DMS114 treated with DMSO at 0.1 percent for 48 hours (cell line): ENCODE data around the gene FUT9.
A peak's percentile ranks its signal among the peaks of the same experiment; 100 is the strongest.

Experiments
- DNase-seq: peaks from one replicate; lab custom pipeline; 2025; ENCODE audit not compliant: unreplicated experiment; lab: John Stamatoyannopoulos, UW

Gene FUT9

GRCh38 chr6:96066376-96066775 is 50.6 kb downstream of the FUT9 start:
- DNase-seq: no peak

- no peak for DNase-seq
Measured at GRCh38 chr6:96073555-96073954, 57.8 kb downstream of the FUT9 start.

DNA sequence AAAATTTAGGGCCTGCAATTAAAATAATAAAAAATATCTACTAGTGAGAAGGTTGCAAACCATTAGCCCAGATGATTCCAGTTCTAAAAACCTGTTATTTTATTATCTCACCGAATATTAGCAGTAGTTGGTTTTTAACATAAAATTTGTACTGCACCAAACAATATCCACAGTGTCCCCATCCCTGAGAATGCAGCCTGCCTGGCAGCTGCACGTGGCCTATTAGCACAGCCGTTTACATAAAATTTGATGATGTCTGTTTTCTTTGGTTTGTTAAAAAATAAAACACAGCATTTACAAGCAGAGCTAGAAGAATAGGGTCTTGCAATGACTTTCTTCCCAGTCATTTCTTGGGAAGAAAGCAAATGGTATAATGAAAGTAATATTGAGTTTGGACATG is 58.2 kb downstream of the FUT9 start:
- no peak for DNase-seq

- no peak for DNase-seq
Measured at GRCh38 chr6:96075826-96076225, 60.1 kb downstream of the FUT9 start.

- DNase-seq: no peak
Measured at GRCh38 chr6:96086745-96087144, 71.0 kb downstream of the FUT9 start.

DNA sequence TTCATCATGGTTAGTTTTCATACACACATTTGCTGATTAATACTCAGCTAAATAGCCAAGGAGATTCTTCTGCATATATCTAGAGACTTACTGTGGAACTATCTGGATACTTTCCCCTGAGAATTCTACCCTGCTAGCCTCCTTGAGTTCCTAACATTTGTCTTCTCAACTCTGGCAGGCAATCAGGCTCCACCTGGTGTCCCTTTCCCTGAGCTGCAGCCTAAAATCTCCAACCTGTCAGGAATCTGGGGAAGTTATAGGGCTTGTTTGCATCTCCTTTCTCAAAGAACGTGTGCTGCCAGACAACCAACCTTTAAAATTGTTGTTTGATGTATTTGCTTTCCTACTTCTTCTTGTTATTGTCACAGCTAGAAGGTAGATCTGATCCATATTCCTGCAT is 73.4 kb downstream of the FUT9 start:
- peak; percentile 4 for DNase-seq

DNA sequence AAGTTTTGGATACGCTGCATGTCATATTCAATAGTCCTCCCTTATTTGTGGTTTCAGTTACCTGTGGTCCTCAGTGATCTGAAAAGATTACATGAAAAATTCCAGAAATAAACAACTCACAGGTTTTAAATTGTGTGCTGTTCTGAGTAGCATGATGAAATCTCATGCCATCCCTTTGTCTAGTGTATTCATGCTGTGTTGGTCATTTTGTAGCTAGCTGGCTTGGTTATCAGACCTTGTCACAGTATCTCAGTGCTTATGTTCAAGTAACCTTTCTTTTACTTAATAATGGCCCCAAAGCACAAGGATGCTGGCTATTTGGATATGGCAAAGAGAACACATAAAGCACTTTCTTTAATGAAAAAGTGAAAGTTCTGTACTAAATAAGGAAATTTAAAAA is 78.3 kb downstream of the FUT9 start:
- no peak for DNase-seq

GRCh38 chr6:96099069-96099468 is 83.3 kb downstream of the FUT9 start:
- no peak for DNase-seq

DNA sequence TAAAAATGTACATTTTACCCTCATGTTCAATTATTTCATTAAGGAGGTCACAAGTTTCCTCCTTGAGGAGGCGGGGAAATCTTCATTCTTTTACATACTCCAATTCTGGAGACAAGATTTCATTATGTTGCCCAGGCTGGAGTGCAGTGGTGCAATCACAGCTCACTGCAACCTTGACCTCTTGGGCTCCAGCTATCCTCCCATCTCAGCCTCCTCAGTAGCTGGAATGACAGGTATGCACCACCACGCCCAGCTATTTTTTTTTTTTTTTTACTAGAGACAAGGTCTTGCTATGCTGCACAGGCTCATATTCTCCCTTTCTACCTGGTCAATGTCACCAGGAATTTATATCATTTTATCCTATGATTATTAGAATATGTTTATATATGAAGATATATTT is 85.8 kb downstream of the FUT9 start:
- DNase-seq: no peak

DNA sequence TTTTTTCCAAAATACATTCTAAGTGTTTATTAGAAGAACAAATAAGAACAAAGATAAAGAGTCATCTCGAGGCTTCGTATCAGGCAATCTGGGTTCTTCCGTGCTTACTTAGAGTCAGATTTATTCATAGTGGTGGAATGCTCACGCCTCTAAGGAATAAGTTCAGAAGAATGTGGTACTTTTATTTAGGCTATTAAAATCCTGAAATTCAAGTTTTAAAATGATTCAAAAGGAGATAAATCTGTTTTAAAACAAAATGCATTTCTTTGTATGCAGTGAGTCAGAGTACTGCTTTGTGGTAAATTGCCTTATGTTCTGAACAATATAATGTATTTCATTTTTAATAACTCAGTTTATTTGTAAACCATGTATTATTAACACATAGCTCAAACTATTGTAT is 89.1 kb downstream of the FUT9 start:
- DNase-seq: no peak

- DNase-seq: no peak
Measured at GRCh38 chr6:96110878-96111277, 95.1 kb downstream of the FUT9 start.

DNA sequence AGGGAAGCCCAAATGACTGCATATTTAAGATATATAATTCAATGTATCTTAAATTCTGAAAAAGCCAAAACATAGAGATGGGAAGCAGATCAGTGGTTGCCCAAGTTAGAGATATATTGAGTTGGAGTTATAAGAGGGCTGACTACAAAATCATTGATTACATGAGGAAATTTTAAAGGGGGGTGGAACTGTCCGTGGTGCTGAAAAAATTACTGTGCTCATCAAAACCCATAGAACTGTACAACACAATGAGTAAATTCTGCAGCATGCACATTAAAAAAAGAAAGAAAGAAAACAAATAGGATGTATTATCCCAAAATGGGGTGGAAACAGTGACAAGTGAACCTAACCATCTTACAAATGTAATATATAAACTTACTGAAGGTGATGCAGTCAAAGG is 100.9 kb downstream of the FUT9 start:
- no peak for DNase-seq

DNA sequence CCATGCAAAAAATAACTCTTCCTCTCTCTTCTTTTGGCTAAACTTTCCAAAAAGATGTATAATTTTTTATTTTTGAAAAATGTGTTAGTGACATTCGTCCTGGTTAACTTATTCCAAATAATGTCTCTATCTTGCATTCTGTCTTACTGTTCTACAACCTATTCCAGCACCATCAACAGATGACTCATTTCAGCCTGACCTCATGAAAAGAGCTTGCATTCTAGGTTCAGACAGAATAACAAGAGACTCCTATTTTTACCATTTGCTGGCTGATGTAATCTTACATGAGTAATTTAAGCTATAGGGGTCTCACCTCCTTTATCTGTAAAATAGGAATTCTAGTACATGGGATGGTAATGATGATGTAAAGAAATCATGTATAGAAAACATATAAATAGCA is 109.0 kb downstream of the FUT9 start:
- DNase-seq: no peak

DNA sequence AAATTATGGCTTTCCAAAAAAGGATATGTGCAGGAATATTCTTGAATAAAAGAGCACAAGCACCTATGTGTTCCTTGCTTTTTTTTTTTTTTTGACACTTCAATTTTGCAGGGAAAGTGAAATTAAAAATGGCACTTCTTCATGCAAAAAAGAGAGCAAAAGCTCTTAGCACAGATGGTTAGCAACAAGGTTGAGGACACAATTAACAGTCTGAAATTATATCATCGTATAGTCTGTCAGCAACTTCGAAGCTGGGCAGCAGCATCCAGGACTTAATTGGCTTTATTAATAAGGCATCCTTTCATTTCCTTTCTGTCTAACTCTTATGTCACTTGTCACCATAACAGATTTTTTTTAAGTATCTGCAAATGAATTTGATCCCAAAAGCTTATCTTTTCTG is 122.6 kb downstream of the FUT9 start:
- no peak for DNase-seq

DNA sequence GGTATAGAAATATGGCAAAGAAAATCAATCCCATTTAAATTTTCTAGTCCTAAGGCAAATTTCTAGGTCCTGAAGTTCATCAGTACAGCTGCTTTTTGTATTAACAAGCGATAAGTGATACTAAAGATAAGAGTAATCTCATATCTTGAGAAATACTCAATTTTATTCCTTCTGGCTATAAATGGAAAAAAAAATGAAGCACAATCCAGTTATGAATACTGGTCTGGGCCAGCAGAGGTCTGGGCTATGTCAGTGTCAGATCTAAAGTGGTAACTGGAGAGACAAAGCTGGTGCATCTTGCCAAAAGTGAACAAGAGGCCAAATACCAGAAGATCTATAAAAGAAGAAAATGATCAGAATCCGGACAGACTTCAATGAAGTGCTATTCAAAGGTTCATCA is 126.4 kb downstream of the FUT9 start:
- DNase-seq: no peak

GRCh38 chr6:96150431-96150830 is 134.7 kb downstream of the FUT9 start:
- DNase-seq: no peak

DNA sequence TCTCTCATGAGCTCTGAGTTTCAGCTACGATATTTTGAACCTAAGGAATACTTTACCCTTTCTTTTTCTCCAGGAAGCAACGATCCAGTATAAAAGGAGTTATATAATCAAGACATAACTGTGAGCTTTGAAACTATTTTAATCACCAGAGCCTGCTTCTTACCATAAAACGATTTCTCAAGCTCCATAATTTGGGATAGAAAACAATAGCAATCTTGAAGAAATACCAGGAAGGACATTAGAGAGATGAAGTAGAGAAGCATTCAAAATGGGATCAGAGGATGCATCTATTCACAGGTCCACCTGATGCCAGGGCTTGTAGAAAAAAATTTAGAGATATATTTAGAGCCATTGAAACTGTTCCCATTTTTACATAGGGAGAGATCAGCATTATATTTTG is 135.9 kb downstream of the FUT9 start:
- DNase-seq: no peak

GRCh38 chr6:96152114-96152708 is 136.4 kb downstream of the FUT9 start:
- DNase-seq: no peak

- DNase-seq: no peak
Measured at GRCh38 chr6:96153775-96154174, 138.0 kb downstream of the FUT9 start.

- DNase-seq: no peak
Measured at GRCh38 chr6:96156425-96156824, 140.7 kb downstream of the FUT9 start.

DNA sequence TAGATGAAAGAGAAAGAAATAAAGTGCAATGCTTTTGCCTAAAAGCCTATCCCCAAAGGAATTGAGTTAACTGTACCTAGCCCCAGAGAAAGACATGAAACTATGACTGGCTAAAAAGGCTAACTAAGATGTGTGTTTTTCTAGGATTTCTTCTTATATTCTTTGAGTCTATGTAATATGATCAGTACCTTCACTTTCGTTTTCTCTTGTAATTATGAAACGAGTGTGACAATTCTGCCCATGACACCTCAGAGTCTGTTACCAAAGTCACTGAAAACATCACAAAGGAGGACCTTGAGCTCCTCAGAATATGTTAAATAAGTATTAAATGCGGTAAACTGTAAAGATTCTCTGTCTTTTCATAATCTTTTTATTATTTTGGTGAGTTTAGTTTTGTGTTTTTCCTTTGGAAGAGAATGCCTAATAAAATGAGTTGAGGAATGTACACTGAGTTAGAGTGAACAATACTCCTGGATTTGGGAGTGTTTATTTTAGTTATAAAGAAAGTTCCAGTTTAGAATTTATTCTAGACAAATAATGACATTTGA is 141.3 kb downstream of the FUT9 start:
- DNase-seq: no peak

DNA sequence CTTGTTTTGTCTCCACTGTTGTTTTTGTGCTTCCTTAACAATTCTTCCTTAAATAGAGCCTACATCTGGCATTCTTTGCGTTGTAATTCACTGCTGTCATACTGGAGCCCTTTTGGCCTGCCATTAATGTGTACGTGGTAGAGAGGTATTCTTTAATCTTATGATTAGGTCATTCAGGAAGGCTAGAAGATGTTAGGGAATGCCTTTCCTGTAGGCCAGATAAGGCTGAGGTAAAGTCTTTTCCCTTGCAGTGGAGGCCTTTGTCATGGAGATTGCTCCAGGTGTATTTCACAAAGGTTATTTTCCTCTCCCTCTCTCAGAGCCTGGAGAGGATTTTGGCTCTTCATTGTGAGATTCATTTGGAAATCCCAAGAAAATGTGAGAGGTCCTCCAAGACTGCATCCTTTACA is 146.9 kb downstream of the FUT9 start:
- DNase-seq: no peak

GRCh38 chr6:96164802-96165201 is 149.0 kb downstream of the FUT9 start:
- no peak for DNase-seq
